Fibroblast of skin of left biceps (primary cell): ENCODE results near the gene SPIB.
"Not testable (repeated sequence)": the region's sequence is repeated elsewhere in the genome, so short reads cannot be mapped to it uniquely, and the experiment has no call there.

Source experiments
- DNase-seq, 2 experiments: peaks; one replicate each; pipeline ENCODE4 v3.0.0-alpha.2; 2013; ENCODE audit warnings: low read depth in 2 of 2

The SPIB gene

GRCh38 chr19:50468818-50469217, 50.1 kb downstream of the SPIB start:
- no peak for DNase-seq

- not testable (repeated sequence) for DNase-seq
Measured at GRCh38 chr19:50473336-50473735, 54.6 kb downstream of the SPIB start.

- no peak for DNase-seq
Measured at GRCh38 chr19:50475101-50475568, 56.4 kb downstream of the SPIB start.

GRCh38 chr19:50475736-50476223, 57.0 kb downstream of the SPIB start:
- no peak for DNase-seq

GRCh38 chr19:50476224-50476906, 57.6 kb downstream of the SPIB start, which contains the start of the genes EMC10 and GARIN5A:
Gene EMC10 (plus strand): TSS chr19:50476507. CDS start chr19:50476545, 38 bp downstream.
Gene GARIN5A (minus strand): TSS chr19:50476848. CDS start chr19:50476388, 460 bp downstream.
- DNase-seq = peak; percentile 78 to 82

GRCh38 chr19:50476907-50477238, 58.1 kb downstream of the SPIB start:
- no peak for DNase-seq

GRCh38 chr19:50477751-50478515, 59.2 kb downstream of the SPIB start:
- no peak for DNase-seq

GRCh38 chr19:50478901-50479715, 60.4 kb downstream of the SPIB start:
- no peak for DNase-seq

GRCh38 chr19:50479761-50480251, 61.1 kb downstream of the SPIB start:
- DNase-seq = no peak

- DNase-seq = no peak
Measured at GRCh38 chr19:50480281-50481111, 61.8 kb downstream of the SPIB start.
